Psoas muscle (tissue), 8 donors: Measurements from ENCODE around the gene SRP14. TPM values are rescaled to one million over a fixed set of nuclear protein-coding genes. Genes with fewer than 3 reads are reported as not detected.

Experiments used
- ATAC-seq, 4 donors: fragments of 200-7000 bp; cut with Tn5 transposase; one replicate each; pipeline ENCODE4 v1.9.1; 2020; ENCODE audit warnings: moderate library complexity in 3 of 4, mild to moderate bottlenecking in 2 of 4
- DNase-seq, 2 donors: peaks; one replicate each; pipeline ENCODE4 v3.0.0-alpha.2; 2020
- H3K27ac ChIP-seq: fragments of 200-600 bp; one replicate; pipeline ENCODE4 v1.8.0; 2022
- H3K27me3 ChIP-seq, 3 donors: fragments of 200-600 bp in 1 of 3; one replicate each; pipeline versions ENCODE4 v1.6.1 to v1.8.0; 2013 to 2022; ENCODE audit warnings: low read length in 2 of 3, mild to moderate bottlenecking in 2 of 3, moderate library complexity in 1 of 3; ENCODE audit not compliant: insufficient read depth in 3 of 3
- H3K36me3 ChIP-seq, 2 donors: fragments of 200-600 bp in 1 of 2; one replicate each; pipeline versions ENCODE4 v1.6.1 to v1.8.0; 2013 to 2022; ENCODE audit warnings: low read depth in 1 of 2, mild to moderate bottlenecking in 1 of 2, moderate library complexity in 1 of 2; ENCODE audit not compliant: insufficient read depth in 1 of 2
- H3K4me1 ChIP-seq: fragments of 200-600 bp; one replicate; pipeline ENCODE4 v1.8.0; 2022
- H3K4me3 ChIP-seq: fragments of 200-600 bp; one replicate; pipeline ENCODE4 v1.8.0; 2022; ENCODE audit warnings: mild to moderate bottlenecking
- H3K9me3 ChIP-seq: fragments of 200-600 bp; one replicate; pipeline ENCODE4 v1.8.0; 2022
- WGBS, 3 donors: extraction: QIAGEN DNeasy Blood & Tissue Kit; methylation state at CpG; one replicate each; pipeline versions ENCODE4 v1.1.6 to v1.1.7; 2013; 5-methylcytosine and 5-hydroxymethylcytosine counted together
- intact Hi-C, 2 donors: fragments of 100-400 bp; cut with DNase I; formaldehyde crosslinking; loops; one replicate each; pipeline versions ENCODE4 v1.11.0 to v1.14.2; 2022
- polyA plus RNA-seq, 3 donors: library from polyadenylated mRNA; stranded (reverse); fragments of 200-250 nt; gene quantifications; one replicate each; pipeline ENCODE4 v1.2.3, GENCODE V29; 2013
- total RNA-seq, 4 donors: library from RNA; stranded (reverse); fragmentation: NEBNext Ultra II Directional in 2 of 4; extraction: Animal tissue kit (Norgen Biotek cat#: 25700) in 2 of 4; gene quantifications; one replicate each; pipeline versions ENCODE4 v1.2.1 to v1.2.4, GENCODE V29; 2021 to 2023
- TF ChIP-seq, protein P1 (sequence below): fragments of 200-600 bp; IDR thresholded peaks from one replicate; pipeline ENCODE4 v1.8.0; 2022; ENCODE audit warnings: antibody characterized with exemption
- donor health status: healthy with polysubstance abuse.
- donor health status: DM: no; HTN: no; CAD: no; lungs with moderate emphysema.
- donor health status: Bipolar disorder and iron deficiency.
- donor health status: healthy.
- donor health status: DM: yes; HTN: yes; CAD: no.
- donor health status: DM: no; HTN: no; CAD: no.
- donor health status: DM: no; HTN: no; CAD: no.
- donor health status: DM: yes; HTN: yes; CAD: no.

Gene SRP14
- total and polyA plus RNA-seq, 7 donors: 134 to 288 (median 170) TPM

- peaks cover 31% of the 10 kb centered on the region for H3K4me1 ChIP-seq
- intact Hi-C loops: no loop called here
- ATAC-seq: peak; percentile 93 to 97 (median 96)
- H3K36me3 ChIP-seq: no peaks in the 10 kb centered on the region
- no peaks in the 10 kb centered on the region for H3K27me3 ChIP-seq
- TF ChIP-seq, protein P1, sequence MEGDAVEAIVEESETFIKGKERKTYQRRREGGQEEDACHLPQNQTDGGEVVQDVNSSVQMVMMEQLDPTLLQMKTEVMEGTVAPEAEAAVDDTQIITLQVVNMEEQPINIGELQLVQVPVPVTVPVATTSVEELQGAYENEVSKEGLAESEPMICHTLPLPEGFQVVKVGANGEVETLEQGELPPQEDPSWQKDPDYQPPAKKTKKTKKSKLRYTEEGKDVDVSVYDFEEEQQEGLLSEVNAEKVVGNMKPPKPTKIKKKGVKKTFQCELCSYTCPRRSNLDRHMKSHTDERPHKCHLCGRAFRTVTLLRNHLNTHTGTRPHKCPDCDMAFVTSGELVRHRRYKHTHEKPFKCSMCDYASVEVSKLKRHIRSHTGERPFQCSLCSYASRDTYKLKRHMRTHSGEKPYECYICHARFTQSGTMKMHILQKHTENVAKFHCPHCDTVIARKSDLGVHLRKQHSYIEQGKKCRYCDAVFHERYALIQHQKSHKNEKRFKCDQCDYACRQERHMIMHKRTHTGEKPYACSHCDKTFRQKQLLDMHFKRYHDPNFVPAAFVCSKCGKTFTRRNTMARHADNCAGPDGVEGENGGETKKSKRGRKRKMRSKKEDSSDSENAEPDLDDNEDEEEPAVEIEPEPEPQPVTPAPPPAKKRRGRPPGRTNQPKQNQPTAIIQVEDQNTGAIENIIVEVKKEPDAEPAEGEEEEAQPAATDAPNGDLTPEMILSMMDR: no peak
- no peak overlapping the region for H3K4me3 ChIP-seq
- H3K9me3 ChIP-seq: no peaks in the 10 kb centered on the region
- DNase-seq: peak; percentile 69 to 90
- peak overlapping the region; percentile 79 for H3K27ac ChIP-seq
- 22 to 35% (median 29%) methylated on average over 2 of the region's 2 CpGs for WGBS, 3 donors
Measured at GRCh38 chr15:40063563-40064011, 24.6 kb upstream of the SRP14 start.

DNA sequence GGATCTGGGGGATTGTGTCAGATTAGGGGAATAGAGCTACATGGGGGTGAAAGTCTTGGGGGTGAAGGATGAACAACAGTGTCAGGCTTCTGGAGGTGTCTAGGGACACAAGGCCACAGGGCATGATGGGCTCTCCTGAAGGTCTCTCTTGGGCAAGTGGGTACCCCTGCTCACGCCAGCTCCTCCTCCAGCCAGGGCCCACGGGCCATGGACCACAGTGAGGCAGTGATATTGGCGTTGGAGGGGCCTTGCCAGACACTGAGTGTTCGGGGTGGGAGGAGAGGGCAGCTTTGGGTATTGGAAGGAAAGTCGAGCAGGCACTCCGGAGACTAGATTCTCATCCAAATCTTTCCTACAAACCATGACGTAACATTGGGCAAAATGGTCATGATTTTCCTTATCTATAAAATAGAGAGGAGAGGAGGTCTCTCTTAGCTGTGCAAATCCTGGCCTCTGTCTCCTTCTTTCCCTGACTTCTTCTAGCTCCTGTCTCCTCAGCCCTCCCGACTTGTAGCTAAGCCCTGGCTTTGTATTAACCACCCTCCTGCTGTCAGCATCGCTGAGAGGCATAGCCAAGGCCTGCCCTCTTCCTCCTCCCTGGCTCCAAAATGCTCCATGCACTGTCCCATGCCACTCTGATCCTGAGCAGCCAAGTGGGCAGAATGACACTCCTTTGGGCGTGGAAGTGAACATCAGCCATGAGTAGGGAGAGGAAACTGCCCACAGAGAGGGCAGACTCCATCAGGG lies 24.0 kb upstream of the SRP14 start:
- TF ChIP-seq, protein P1: no peak
- 53 to 73% (median 60%) methylated on average over 10 of the region's 10 CpGs for WGBS, 3 donors

GRCh38 chr15:40061212-40061901 lies 22.4 kb upstream of the SRP14 start:
- intact Hi-C loops: no loop called here
- TF ChIP-seq, protein P1: no peak
- Histone ChIP-seq H3K4me1 (peaks cover 32% of the 10 kb centered on the region), H3K36me3 (no peaks in the 10 kb centered on the region), H3K27me3 (no peaks in the 10 kb centered on the region), H3K27ac (no peak overlapping the region), H3K4me3 (no peak overlapping the region), H3K9me3 (no peaks in the 10 kb centered on the region)
- ATAC-seq (no peak), DNase-seq (no peak)
- 93 to 98% (median 97%) methylated on average over 15 of the region's 15 CpGs for WGBS, 3 donors

More for the DNA sequence above, 24.0 kb upstream of the SRP14 start:
- Histone ChIP-seq H3K27ac (peak overlapping the region; percentile 79), H3K9me3 (no peaks in the 10 kb centered on the region), H3K4me3 (no peak overlapping the region), H3K27me3 (no peaks in the 10 kb centered on the region), H3K36me3 (no peaks in the 10 kb centered on the region), H3K4me1 (peaks cover 25% of the 10 kb centered on the region)
- intact Hi-C loops: no loop called here
- ATAC-seq (peak in 2 of 4 donors; percentile 47 to 48), DNase-seq (no peak)

DNA sequence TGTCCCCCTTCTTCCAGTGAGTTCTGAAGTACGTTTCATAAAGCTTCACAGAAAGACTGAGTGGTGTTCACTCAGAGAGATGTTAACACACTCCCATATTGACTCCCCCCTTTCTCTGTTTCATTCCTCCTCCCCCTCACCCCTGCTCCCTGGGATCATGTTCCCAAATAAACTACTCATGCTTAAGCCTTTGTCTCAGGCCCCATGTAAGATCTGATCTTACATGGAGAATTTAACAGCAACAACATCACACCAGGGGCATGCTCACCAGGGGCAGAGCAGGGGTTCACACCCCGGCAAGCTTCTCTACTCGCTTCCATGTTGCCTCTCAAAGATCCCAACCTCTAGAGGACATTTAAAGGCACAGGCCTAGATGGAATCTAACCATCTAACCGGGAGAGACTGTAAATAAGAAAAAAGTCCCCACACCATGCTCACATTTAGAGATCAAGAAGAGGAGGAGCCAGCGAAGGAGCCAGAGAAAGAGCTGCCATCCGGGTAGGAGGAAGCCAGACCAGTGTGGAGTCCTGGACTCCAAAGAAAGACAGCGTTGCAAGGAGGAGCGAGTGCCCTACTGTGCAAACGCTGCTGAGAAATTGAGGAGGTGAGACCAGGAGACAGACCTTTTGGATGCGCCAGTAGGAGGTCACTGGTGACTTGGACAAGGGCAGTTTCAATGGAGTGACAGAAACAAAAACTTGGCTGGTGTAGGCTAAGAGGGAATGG lies 21.4 kb upstream of the SRP14 start:
- Histone ChIP-seq H3K4me1 (peaks cover 41% of the 10 kb centered on the region), H3K9me3 (no peaks in the 10 kb centered on the region), H3K27me3 (no peaks in the 10 kb centered on the region), H3K27ac (no peak overlapping the region), H3K36me3 (no peaks in the 10 kb centered on the region), H3K4me3 (no peak overlapping the region)
- no peak for DNase-seq
- no peak for ATAC-seq
- intact Hi-C loops: no loop called here
- WGBS, 3 donors: 90 to 93% (median 90%) methylated on average over 10 of the region's 10 CpGs
- TF ChIP-seq, protein P1: no peak
